Loucy (cell line): ENCODE measurements around the gene AGBL4.

Experiments used
- H2AFZ ChIP-seq: fragments of 200-600 bp; sonication (generic); 2 replicates; pipeline ENCODE4 v1.6.0; 2016; ENCODE audit warnings: antibody characterized with exemption, mild to moderate bottlenecking, low read length, moderate library complexity
- H3F3A ChIP-seq: fragments of 200-600 bp; 2 replicates; pipeline ENCODE4 v1.6.0; 2016; ENCODE audit warnings: antibody characterized with exemption, low read depth, mild to moderate bottlenecking
- H3K27me3 ChIP-seq: fragments of 200-600 bp; sonication (generic); 2 replicates; pipeline ENCODE4 v1.6.1; 2014; ENCODE audit warnings: low read length, mild to moderate bottlenecking; ENCODE audit not compliant: insufficient read depth, poor library complexity, severe bottlenecking
- H3K36me3 ChIP-seq: fragments of 200-600 bp; sonication (generic); 2 replicates; pipeline ENCODE4 v1.6.1; 2016; ENCODE audit warnings: low read length; ENCODE audit not compliant: insufficient read depth
- H3K4me1 ChIP-seq: fragments of 200-600 bp; sonication (generic); 2 replicates; pipeline ENCODE4 v1.5.1; 2014; ENCODE audit warnings: low read length, mild to moderate bottlenecking; ENCODE audit not compliant: insufficient read depth, poor library complexity, severe bottlenecking
- H3K4me2 ChIP-seq: fragments of 200-600 bp; sonication (generic); 2 replicates; pipeline ENCODE4 v1.6.0; 2014; ENCODE audit warnings: antibody characterized with exemption, low read length, low read depth, mild to moderate bottlenecking; ENCODE audit not compliant: poor library complexity, severe bottlenecking
- H3K4me3 ChIP-seq: fragments of 200-600 bp; sonication (generic); 2 replicates; pipeline ENCODE4 v1.5.1; 2014; ENCODE audit warnings: low read length, mild to moderate bottlenecking, mixed read lengths; ENCODE audit not compliant: poor library complexity, severe bottlenecking
- H3K79me2 ChIP-seq: fragments of 200-600 bp; sonication (generic); 2 replicates; pipeline ENCODE4 v1.6.1; 2014; ENCODE audit warnings: low read length; ENCODE audit not compliant: insufficient read depth
- H3K9ac ChIP-seq: fragments of 200-600 bp; sonication (generic); 2 replicates; pipeline ENCODE4 v1.6.0; 2014; ENCODE audit warnings: mild to moderate bottlenecking, low read depth, low read length, moderate library complexity; ENCODE audit not compliant: poor library complexity, severe bottlenecking
- H3K9me2 ChIP-seq: fragments of 200-600 bp; sonication (generic); replicated peaks from 2 replicates; pipeline ENCODE4 v1.6.1; 2016; ENCODE audit warnings: low read depth, low read length, mixed read lengths
- H3K9me3 ChIP-seq: fragments of 200-600 bp; sonication (generic); 2 replicates; pipeline ENCODE4 v1.6.1; 2014; ENCODE audit warnings: mild to moderate bottlenecking, antibody characterized with exemption, low read length, low read depth; ENCODE audit not compliant: insufficient read depth
- H4K20me1 ChIP-seq: fragments of 200-600 bp; sonication (generic); 2 replicates; pipeline ENCODE4 v1.6.0; 2014; ENCODE audit warnings: antibody characterized with exemption, low read length, mild to moderate bottlenecking; ENCODE audit not compliant: insufficient read depth, poor library complexity, severe bottlenecking
- CTCF ChIP-seq: fragments of 200-600 bp; sonication (generic); conservative IDR thresholded peaks from 2 replicates; pipeline ENCODE4 v1.5.1; 2014; ENCODE audit warnings: mild to moderate bottlenecking, antibody characterized with exemption, low read length
- EZH2phosphoT487 ChIP-seq: fragments of 200-600 bp; IDR thresholded peaks from 2 replicates; pipeline ENCODE4 v1.6.1; 2018; ENCODE audit warnings: antibody characterized with exemption, mild to moderate bottlenecking, moderate library complexity, borderline replicate concordance

The AGBL4 gene

GRCh38 chr1:48848035-48848434, 1175.7 kb downstream of the AGBL4 start:
- Histone ChIP-seq H3K27me3 (no peaks in the 10 kb centered on the region), H3F3A (no peaks in the 10 kb centered on the region), H3K36me3 (no peaks in the 10 kb centered on the region), H3K9ac (no peak overlapping the region), H3K9me2 (no peaks in the 10 kb centered on the region), H3K4me1 (no peaks in the 10 kb centered on the region), H3K4me3 (no peak overlapping the region), H4K20me1 (no peaks in the 10 kb centered on the region), H2AFZ (no peak overlapping the region), H3K9me3 (no peaks in the 10 kb centered on the region), H3K79me2 (no peaks in the 10 kb centered on the region), H3K4me2 (no peak overlapping the region)
- TF ChIP-seq CTCF (no peak), EZH2phosphoT487 (no peak)

GRCh38 chr1:48846441-48846840, 1177.3 kb downstream of the AGBL4 start:
- no peaks in the 10 kb centered on the region for H3K9me3 ChIP-seq
- H3K4me2 ChIP-seq: no peak overlapping the region
- no peaks in the 10 kb centered on the region for H3K4me1 ChIP-seq
- H4K20me1 ChIP-seq: no peaks in the 10 kb centered on the region
- no peak overlapping the region for H2AFZ ChIP-seq
- H3K9ac ChIP-seq: no peak overlapping the region
- no peaks in the 10 kb centered on the region for H3F3A ChIP-seq
- H3K27me3 ChIP-seq: no peaks in the 10 kb centered on the region
- TF ChIP-seq CTCF (no peak), EZH2phosphoT487 (no peak)
- H3K79me2 ChIP-seq: no peaks in the 10 kb centered on the region
- no peak overlapping the region for H3K4me3 ChIP-seq
- no peaks in the 10 kb centered on the region for H3K36me3 ChIP-seq
- no peaks in the 10 kb centered on the region for H3K9me2 ChIP-seq

GRCh38 chr1:48844187-48844586, 1179.6 kb downstream of the AGBL4 start:
- no peaks in the 10 kb centered on the region for H4K20me1 ChIP-seq
- no peaks in the 10 kb centered on the region for H3F3A ChIP-seq
- H3K79me2 ChIP-seq: no peaks in the 10 kb centered on the region
- H3K4me3 ChIP-seq: no peak overlapping the region
- no peaks in the 10 kb centered on the region for H3K9me2 ChIP-seq
- H3K4me1 ChIP-seq: no peaks in the 10 kb centered on the region
- H2AFZ ChIP-seq: no peak overlapping the region
- no peaks in the 10 kb centered on the region for H3K9me3 ChIP-seq
- no peak overlapping the region for H3K4me2 ChIP-seq
- H3K27me3 ChIP-seq: no peaks in the 10 kb centered on the region
- TF ChIP-seq CTCF: no peak
- no peak for TF ChIP-seq EZH2phosphoT487
- no peaks in the 10 kb centered on the region for H3K36me3 ChIP-seq
- H3K9ac ChIP-seq: no peak overlapping the region
